Spleen (tissue), 7 donors: ENCODE measurements around the gene ACSF3.

Experiments used
- CTCF ChIP-seq, 11 experiments: fragments of 200-600 bp in 7 of 11; fragments of 450-650 bp in 4 of 11; sonication (generic) in 4 of 11; IDR thresholded peaks in 8 of 11; conservative IDR thresholded peaks in 3 of 11; 1 replicate in 7 of 11; 2 replicates in 4 of 11; pipeline versions ENCODE4 v1.4.0 to v1.8.0; 2016 to 2021; ENCODE audit warnings: antibody characterized with exemption in 11 of 11, inconsistent platforms in 4 of 11, mild to moderate bottlenecking in 1 of 11
- POLR2A ChIP-seq, 3 donors: fragments of 450-650 bp; IDR thresholded peaks; one replicate each; pipeline ENCODE4 v1.5.1; 2017; ENCODE audit warnings: antibody characterized with exemption in 3 of 3, mild to moderate bottlenecking in 1 of 3
- donor health status: DM: no; HTN: no; CAD: no; lungs with moderate emphysema.
- donor health status: DM: no; HTN: no; CAD: no.
- donor health status: DM: no; HTN: no; CAD: no.

- TF ChIP-seq CTCF (IDR thresholded peaks at IDR 0.05 in 8 of 11, conservative IDR thresholded peaks at IDR 0.05 in 3 of 11) (no peak), POLR2A (IDR thresholded peaks at IDR 0.05) (no peak)
These were observed 23.1 kb upstream of the ACSF3 start for GRCh38 chr16:89070590-89070989.
